Glutamatergic neuron (in vitro differentiated cells): ENCODE results near the gene KIF1C. TPM values are rescaled to one million over a fixed set of nuclear protein-coding genes. Genes with fewer than 3 reads are reported as not detected.

Source experiments
- DNase-seq: peaks from one replicate; pipeline ENCODE4 v3.0.0; 2022
- H3K27ac Mint-ChIP-seq: one replicate; pipeline ENCODE4 v1.8.0; 2020; ENCODE audit warnings: mild to moderate bottlenecking, mixed read lengths, inconsistent platforms; ENCODE audit not compliant: unreplicated experiment
- H3K27me3 Mint-ChIP-seq: one replicate; pipeline ENCODE4 v1.8.0; 2020; ENCODE audit warnings: mild to moderate bottlenecking, moderate library complexity, mixed read lengths, inconsistent platforms; ENCODE audit not compliant: unreplicated experiment
- H3K36me3 Mint-ChIP-seq: one replicate; pipeline ENCODE4 v1.8.0; 2020; ENCODE audit warnings: mild to moderate bottlenecking, mixed read lengths, inconsistent platforms; ENCODE audit not compliant: unreplicated experiment
- H3K4me1 Mint-ChIP-seq: one replicate; pipeline ENCODE4 v1.8.0; 2020; ENCODE audit warnings: mild to moderate bottlenecking, low read depth, mixed read lengths, inconsistent platforms; ENCODE audit not compliant: unreplicated experiment
- H3K4me3 Mint-ChIP-seq: one replicate; pipeline ENCODE4 v1.8.0; 2020; ENCODE audit warnings: mild to moderate bottlenecking, mixed read lengths, inconsistent platforms; ENCODE audit not compliant: unreplicated experiment
- H3K9me3 Mint-ChIP-seq: one replicate; pipeline ENCODE4 v1.8.0; 2020; ENCODE audit warnings: mild to moderate bottlenecking, moderate library complexity, mixed read lengths, inconsistent platforms; ENCODE audit not compliant: unreplicated experiment
- CTCF ChIP-seq: fragments of 200-600 bp; sonication (generic); IDR thresholded peaks from one replicate; pipeline ENCODE4 v1.5.0; 2021; ENCODE audit not compliant: partially characterized antibody, unreplicated experiment
- total RNA-seq: library from RNA; stranded (reverse); fragmentation: NEBNext Ultra II Directional; extraction: Animal tissue kit (Norgen Biotek cat#: 25700); gene quantifications from one replicate; pipeline ENCODE4 v1.2.1, GENCODE V29; 2021; ENCODE audit not compliant: unreplicated experiment

Gene KIF1C
- total RNA-seq, 1 donor from 2014 or later: 5.6 TPM

GRCh38 chr17:4998027-4998731 is 429 bp downstream of the KIF1C start:
- no peak overlapping the region for H3K27ac Mint-ChIP-seq
- peak overlapping the region; percentile 83 for H3K4me3 Mint-ChIP-seq
- no peaks in the 10 kb centered on the region for H3K36me3 Mint-ChIP-seq
- H3K9me3 Mint-ChIP-seq: peaks cover 7% of the 10 kb centered on the region
- TF ChIP-seq CTCF: no peak
- H3K4me1 Mint-ChIP-seq: peaks cover 4% of the 10 kb centered on the region
- peaks cover 14% of the 10 kb centered on the region for H3K27me3 Mint-ChIP-seq
- peak; percentile 55 for DNase-seq

GRCh38 chr17:4998732-4999429 is 1.1 kb downstream of the KIF1C start:
- peaks cover 14% of the 10 kb centered on the region for H3K27me3 Mint-ChIP-seq
- H3K27ac Mint-ChIP-seq: peak overlapping the region; percentile 62
- peaks cover 4% of the 10 kb centered on the region for H3K4me1 Mint-ChIP-seq
- DNase-seq: no peak
- H3K36me3 Mint-ChIP-seq: peaks cover 2% of the 10 kb centered on the region
- TF ChIP-seq CTCF: no peak
- peaks cover 7% of the 10 kb centered on the region for H3K9me3 Mint-ChIP-seq
- H3K4me3 Mint-ChIP-seq: peak overlapping the region; percentile 83

DNA sequence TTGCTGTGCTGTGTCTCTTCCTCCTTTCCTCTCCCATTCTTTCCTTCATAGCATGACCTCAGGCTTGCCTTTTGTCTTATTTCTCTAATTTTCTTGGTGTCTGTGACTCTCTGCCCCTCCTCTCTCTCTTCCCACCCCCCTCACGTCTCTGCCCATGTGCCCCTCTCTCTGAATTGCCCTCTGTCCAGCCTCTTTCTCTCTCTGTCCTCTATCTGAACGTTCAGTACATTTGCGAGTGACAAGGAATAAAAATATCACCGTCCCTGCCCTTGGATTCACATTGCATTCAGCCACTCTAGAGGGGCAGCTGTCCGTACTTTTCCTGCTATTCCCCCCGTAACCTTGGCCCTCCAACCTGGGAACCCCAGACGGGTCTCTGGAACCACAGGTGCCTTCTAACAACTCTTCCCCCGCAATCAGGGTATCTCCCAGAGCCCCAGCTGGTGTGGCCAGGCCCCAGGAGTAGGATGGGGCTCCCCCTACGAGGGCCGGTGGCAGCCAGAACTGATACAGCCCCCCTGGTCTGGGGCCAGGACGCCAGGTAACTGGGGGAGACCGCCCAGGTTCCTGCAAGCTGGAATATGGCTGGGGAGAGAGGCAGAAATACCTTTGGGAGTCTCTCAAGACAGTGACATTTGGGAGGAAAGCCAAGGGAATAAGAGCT is 1.8 kb downstream of the KIF1C start:
- peaks cover 14% of the 10 kb centered on the region for H3K27me3 Mint-ChIP-seq
- no peak for TF ChIP-seq CTCF
- peak overlapping the region; percentile 62 for H3K27ac Mint-ChIP-seq
- no peak for DNase-seq
- peaks cover 4% of the 10 kb centered on the region for H3K4me1 Mint-ChIP-seq
- peaks cover 7% of the 10 kb centered on the region for H3K9me3 Mint-ChIP-seq
- peak overlapping the region; percentile 79 for H3K4me3 Mint-ChIP-seq
- H3K36me3 Mint-ChIP-seq: peaks cover 9% of the 10 kb centered on the region

GRCh38 chr17:5000237-5000639 is 2.5 kb downstream of the KIF1C start:
- Mint-ChIP-seq H3K4me1 (peaks cover 4% of the 10 kb centered on the region), H3K9me3 (peaks cover 7% of the 10 kb centered on the region), H3K4me3 (no peak overlapping the region), H3K27ac (no peak overlapping the region), H3K36me3 (peaks cover 11% of the 10 kb centered on the region), H3K27me3 (peaks cover 14% of the 10 kb centered on the region)
- TF ChIP-seq CTCF: no peak
- no peak for DNase-seq
